GM12878 (cell line): ENCODE data around the gene GLT8D2. TPM values are rescaled to one million over a fixed set of nuclear protein-coding genes. Genes with fewer than 3 reads are reported as not detected.
A peak's percentile ranks its signal among the peaks of the same experiment; 100 is the strongest.

ENCODE experiments used
- ATAC-seq: fragments of 200-7000 bp; cut with Tn5 transposase; 3 replicates; pipeline ENCODE4 v1.9.1; 2020; ENCODE audit warnings: mild to moderate bottlenecking, moderate library complexity
- BruUV-seq: library from RNA; stranded (reverse); fragments of 400-500 nt; replicated peaks from 2 replicates; lab custom pipeline; 2021; lab: Mats Ljungman, UMichigan
- CTCF ChIA-PET: fragments of 300-600 bp; sonication (Branson Sonifier 250); formaldehyde crosslinking; extraction: SDS; loops from one replicate; lab custom pipeline; 2021; ENCODE audit warnings: inconsistent platforms; lab: Yijun Ruan, JAX
- POLR2A ChIA-PET: fragments of 350-600 bp; formaldehyde crosslinking; extraction: SDS; loops from one replicate; lab custom pipeline; 2021; ENCODE audit warnings: inconsistent platforms; lab: Charles Lee
- RAD21 ChIA-PET: fragments of 300-600 bp; sonication (Branson Sonifier 250); formaldehyde crosslinking; loops from one replicate; lab custom pipeline; 2023; ENCODE audit warnings: antibody characterized with exemption; ENCODE audit not compliant: unreplicated experiment; lab: Charles Lee
- SMC1A ChIA-PET: fragments of 300-600 bp; sonication (Branson Sonifier 250); formaldehyde crosslinking; loops from one replicate; lab custom pipeline; 2023; ENCODE audit not compliant: unreplicated experiment, uncharacterized antibody; lab: Charles Lee
- DNase-seq: peaks from one replicate; pipeline ENCODE4 v3.0.0-alpha.2; 2011; ENCODE audit warnings: low read depth, low spot score
- FAIRE-seq: peaks from 3 replicates; lab custom pipeline; 2011; peaks lifted over from hg19 to GRCh38; lab: Jason Lieb, UNC
- H2AFZ ChIP-seq: 2 replicates; pipeline ENCODE4 v1.6.0; 2011; ENCODE audit warnings: low read depth, low read length, control low read depth; ENCODE audit not compliant: control insufficient read depth
- H3K27ac ChIP-seq: 2 replicates; pipeline ENCODE4 v1.5.1; 2011; ENCODE audit warnings: control low read depth; ENCODE audit not compliant: control insufficient read depth, insufficient read depth
- H3K27me3 ChIP-seq, 2 experiments: replicated peaks in 1 of 2; 2 replicates each; pipeline versions ENCODE4 v1.6.0 to v1.6.1; 2011; ENCODE audit warnings: low read length in 1 of 2; ENCODE audit not compliant: control insufficient read depth in 2 of 2, insufficient read depth in 2 of 2
- H3K36me3 ChIP-seq, 2 experiments: 2 replicates each; pipeline ENCODE4 v1.5.1; 2011; ENCODE audit warnings: low read length in 1 of 2; ENCODE audit not compliant: control insufficient read depth in 2 of 2, insufficient read depth in 2 of 2
- H3K4me1 ChIP-seq: 2 replicates; pipeline ENCODE4 v1.6.1; 2011; ENCODE audit warnings: mild to moderate bottlenecking, low read length, moderate library complexity, mixed read lengths; ENCODE audit not compliant: control insufficient read depth, insufficient read depth
- H3K4me2 ChIP-seq: 2 replicates; pipeline ENCODE4 v1.6.0; 2011; ENCODE audit warnings: control low read depth; ENCODE audit not compliant: control insufficient read depth, insufficient read depth
- H3K4me3 ChIP-seq: fragments of 200-600 bp; sonication (generic); 2 replicates; pipeline ENCODE4 v1.5.1; 2016
- H3K79me2 ChIP-seq: 2 replicates; pipeline ENCODE4 v1.6.0; 2011; ENCODE audit warnings: low read length; ENCODE audit not compliant: control insufficient read depth, insufficient read depth
- H3K9ac ChIP-seq: 2 replicates; pipeline ENCODE4 v1.8.0; 2011; ENCODE audit warnings: low read length, control low read depth, mixed read lengths; ENCODE audit not compliant: control insufficient read depth, insufficient read depth
- H3K9me3 ChIP-seq: replicated peaks from 3 replicates; pipeline ENCODE4 v1.5.1; 2011; ENCODE audit warnings: mild to moderate bottlenecking, low read length; ENCODE audit not compliant: control insufficient read depth, insufficient read depth
- H4K20me1 ChIP-seq: 2 replicates; pipeline ENCODE4 v1.6.0; 2011; ENCODE audit not compliant: control insufficient read depth, insufficient read depth
- ATF2 ChIP-seq: IDR thresholded peaks from 2 replicates; pipeline ENCODE4 v1.6.1; 2012; ENCODE audit warnings: low read length, inconsistent platforms
- BCL3 ChIP-seq: IDR thresholded peaks from 2 replicates; pipeline ENCODE4 v1.6.1; 2011; ENCODE audit warnings: borderline replicate concordance, low read depth, mild to moderate bottlenecking, moderate library complexity, low read length; ENCODE audit not compliant: insufficient read depth, poor library complexity, severe bottlenecking
- BHLHE40 ChIP-seq, 2 experiments: fragments of 450-650 bp in 1 of 2; IDR thresholded peaks; 2 replicates each; pipeline ENCODE4 v1.6.1; 2011 to 2017; ENCODE audit warnings: low read depth in 2 of 2, borderline replicate concordance in 1 of 2, improper control_type of control experiment in 1 of 2, low read length in 1 of 2, mild to moderate bottlenecking in 1 of 2
- EGR1 ChIP-seq, 2 experiments: IDR thresholded peaks; 1 replicate in 1 of 2; 2 replicates in 1 of 2; pipeline ENCODE4 v1.6.1; 2011 to 2012; ENCODE audit warnings: low read depth in 2 of 2, low read length in 2 of 2, borderline replicate concordance in 1 of 2, mild to moderate bottlenecking in 1 of 2, moderate library complexity in 1 of 2
- HDGF ChIP-seq: fragments of 450-650 bp; IDR thresholded peaks from 2 replicates; pipeline ENCODE4 v1.6.1; 2016; ENCODE audit warnings: antibody characterized with exemption
- IKZF1 ChIP-seq: fragments of 450-650 bp; conservative IDR thresholded peaks from 2 replicates; pipeline ENCODE4 v1.6.1; 2017; ENCODE audit warnings: antibody characterized with exemption, mild to moderate bottlenecking
- IRF4 ChIP-seq: IDR thresholded peaks from 2 replicates; pipeline ENCODE4 v1.6.1; 2011; ENCODE audit warnings: low read depth, low read length
- JUNB ChIP-seq: IDR thresholded peaks from 2 replicates; pipeline ENCODE4 v1.6.1; 2016; ENCODE audit warnings: antibody characterized with exemption, mild to moderate bottlenecking
- MTA2 ChIP-seq: fragments of 450-650 bp; IDR thresholded peaks from 2 replicates; pipeline ENCODE4 v1.6.1; 2016; ENCODE audit warnings: low read depth, mild to moderate bottlenecking, moderate library complexity
- MTA3 ChIP-seq: IDR thresholded peaks from 2 replicates; pipeline ENCODE4 v1.6.1; 2012; ENCODE audit warnings: low read length, inconsistent platforms, borderline replicate concordance
- NBN ChIP-seq: fragments of 450-650 bp; IDR thresholded peaks from 2 replicates; pipeline ENCODE4 v1.6.1; 2016
- NFIC ChIP-seq: IDR thresholded peaks from 2 replicates; pipeline ENCODE4 v1.6.1; 2012; ENCODE audit warnings: low read depth, mild to moderate bottlenecking, inconsistent platforms, low read length, moderate library complexity
- PKNOX1 ChIP-seq: fragments of 450-650 bp; IDR thresholded peaks from 2 replicates; pipeline ENCODE4 v1.6.1; 2016; ENCODE audit warnings: mild to moderate bottlenecking
- POLR2A ChIP-seq: IDR thresholded peaks from 2 replicates; pipeline ENCODE4 v1.6.1; 2011; ENCODE audit warnings: low read depth, mild to moderate bottlenecking, low read length
- STAT1 ChIP-seq: fragments of 450-650 bp; conservative IDR thresholded peaks from 2 replicates; pipeline ENCODE4 v1.6.1; 2014; ENCODE audit warnings: antibody characterized with exemption, mild to moderate bottlenecking
- TBL1XR1 ChIP-seq: IDR thresholded peaks from 2 replicates; pipeline ENCODE4 v1.6.1; 2012; ENCODE audit warnings: low read depth, low read length, improper control_type of control experiment
- ZBED1 ChIP-seq: IDR thresholded peaks from 2 replicates; pipeline ENCODE4 v1.6.1; 2016; ENCODE audit warnings: borderline replicate concordance
- ZBTB33 ChIP-seq: fragments of 450-650 bp; IDR thresholded peaks from 2 replicates; pipeline ENCODE4 v1.6.1; 2017; ENCODE audit warnings: mild to moderate bottlenecking
- WGBS: methylation state at CpG from one replicate; pipeline ENCODE4 v1.1.6; 2016; ENCODE audit warnings: low lambda C conversion rate; ENCODE audit not compliant: insufficient replicate concordance, insufficient coverage; ENCODE audit errors: missing lambda C conversion rate; 5-methylcytosine and 5-hydroxymethylcytosine counted together
- in situ Hi-C: fragments of 300-500 bp; cut with MboI; formaldehyde crosslinking; loops from 9 replicates; pipeline ENCODE4 v1.14.3; 2018; ENCODE audit warnings: mixed read lengths
- intact Hi-C: fragments of 100-400 bp; cut with micrococcal nuclease; formaldehyde crosslinking; loops from one replicate; pipeline ENCODE4 v1.14.2; 2022; ENCODE audit not compliant: unreplicated experiment
- polyA plus RNA-seq, 11 experiments: library from polyadenylated mRNA; depleted of rRNA in 4 of 11; unstranded in 6 of 11; stranded (reverse) in 5 of 11; fragments of >200 nt; fragmentation: Nextera tagmentation in 4 of 11; fragmentation: Illumina TruSeq in 1 of 11; extraction: Ambion mirVana in 4 of 11; extraction: Trizol in 1 of 11; gene quantifications; 1 replicate in 1 of 11; 2 replicates in 10 of 11; pipeline versions ENCODE4 v1.2.1 to v1.2.3, GENCODE V29; 2011 to 2016; ENCODE audit warnings: inconsistent platforms in 2 of 11, missing spikeins in 2 of 11, low read depth in 1 of 11
- total RNA-seq, 4 experiments: library from RNA; depleted of rRNA in 3 of 4; stranded (reverse); fragments of >200 nt in 3 of 4; fragmentation: Illumina TruSeq in 1 of 4; extraction: Trizol in 1 of 4; gene quantifications; 2 replicates each; pipeline versions ENCODE4 v1.2.1 to v1.2.3, GENCODE V29; 2013 to 2021

Gene GLT8D2
- total and polyA plus RNA-seq, 10 of the 15 experiments (the other 5 are each of a cell fraction or from before 2014, with no cell fraction given) = 0.06 to 0.80 (median 0.37) TPM; not detected in 1

- Histone ChIP-seq H3K36me3 (peaks cover 0 to 3% of the 10 kb centered on the region in 2 experiments; a peak in 3 of 4 replicates), H3K4me2 (no peak overlapping the region), H3K79me2 (no peaks in the 10 kb centered on the region), H2AFZ (no peak overlapping the region), H3K4me1 (peaks cover 2% of the 10 kb centered on the region; the same call in 1 of the 2 replicates), H3K4me3 (no peak overlapping the region), H3K27ac (no peak overlapping the region), H4K20me1 (no peaks in the 10 kb centered on the region), H3K9ac (no peak overlapping the region), H3K27me3 (no peaks in the 10 kb centered on the region), H3K9me3 (no peaks in the 10 kb centered on the region)
- no TSS peak for BruUV-seq
- in situ Hi-C loops = no loop called here
- ChIA-PET RAD21 (interaction anchor here (1.1 to 2.5 kb wide), 4 partner anchors 20 to 203 kb away, joined by 3 to 9 read pairs (median 4); partner anchors contain the start of gene HCFC2), POLR2A (interaction anchor here (1.5 kb wide), 1 partner anchor 156 kb away, joined by 6 read pairs; no protein-coding TSS in a partner anchor), SMC1A (interaction anchor here (1.0 to 4.2 kb wide), 6 partner anchors 9 to 110 kb away, joined by 3 to 14 read pairs (median 6); partner anchors contain the start of gene HCFC2), CTCF (interaction anchor here (0.9 to 2.1 kb wide), 4 partner anchors 9 to 25 kb away, joined by 3 to 11 read pairs (median 4); no protein-coding TSS in a partner anchor)
- intact Hi-C loops = no loop called here
- peak; percentile 54 for FAIRE-seq
- WGBS = 41% methylated on average over 8 of the region's 8 CpGs
- peak; percentile 36 for DNase-seq
- ATAC-seq = peak; percentile 93
- TF ChIP-seq STAT1 (no peak), NFIC (peak; percentile 85; the same call in 1 of the 2 replicates), EGR1 (IDR thresholded peaks at IDR 0.05; ENCODE audit: borderline replicate concordance in 1 of 2, low read depth in 2 of 2, low read length in 2 of 2) (peak in 1 of 2 experiments; percentile 50; a peak in 1 of 3 replicates), BHLHE40 (IDR thresholded peaks at IDR 0.05; ENCODE audit: borderline replicate concordance in 1 of 2, low read depth in 2 of 2, low read length in 1 of 2) (0 out of 4 replicates have a peak, but pooled peaks of 1 of the 2 experiments have one; percentile 9), BCL3 (peak; percentile 68), ZBED1 (peak; percentile 58; the same call in 1 of the 2 replicates), TBL1XR1 (0 out of 2 replicates have a peak, but pooled peaks have one; percentile 28), ZBTB33 (peak; percentile 56; the same call in 1 of the 2 replicates), JUNB (peak; percentile 90), ATF2 (peak; percentile 79), NBN (no peak; the same call in 1 of the 2 replicates), HDGF (no peak), PKNOX1 (peak; percentile 78), IKZF1 (peak; percentile 84), MTA3 (0 out of 2 replicates have a peak, but pooled peaks have one; percentile 70), POLR2A (no peak), IRF4 (peak; percentile 85), MTA2 (peak; percentile 71)
These were observed 33.9 kb upstream of the GLT8D2 start for GRCh38 chr12:104083769-104084475.
